Fibroblast of lung (primary cell): ENCODE results near the gene SH3BGRL3. TPM values are rescaled to one million over a fixed set of nuclear protein-coding genes. Genes with fewer than 3 reads are reported as not detected.

Source experiments
- DNase-seq, 2 donors: peaks; one replicate each; pipeline versions ENCODE4 v3.0.0 to v3.0.0-alpha.2; 2010; ENCODE audit warnings: low read depth in 2 of 2
- H2AFZ ChIP-seq: 2 replicates; pipeline ENCODE4 v1.5.1; 2012; ENCODE audit warnings: low read length, control low read depth, inconsistent platforms
- H3K27ac ChIP-seq: 2 replicates; pipeline ENCODE4 v1.5.1; 2011; ENCODE audit warnings: low read length, control low read depth; ENCODE audit not compliant: insufficient read depth
- H3K27me3 ChIP-seq: 2 replicates; pipeline ENCODE4 v1.5.1; 2011; ENCODE audit warnings: mild to moderate bottlenecking, low read length; ENCODE audit not compliant: control insufficient read depth, insufficient read depth
- H3K36me3 ChIP-seq: 2 replicates; pipeline ENCODE4 v1.5.1; 2011; ENCODE audit warnings: low read length; ENCODE audit not compliant: control insufficient read depth, insufficient read depth
- H3K4me1 ChIP-seq: 2 replicates; pipeline ENCODE4 v1.5.1; 2011; ENCODE audit warnings: low read length; ENCODE audit not compliant: control insufficient read depth, insufficient read depth; ENCODE audit errors: extremely low read depth
- H3K4me2 ChIP-seq: 2 replicates; pipeline ENCODE4 v1.5.1; 2011; ENCODE audit warnings: low read length, control low read depth; ENCODE audit not compliant: insufficient read depth; ENCODE audit errors: extremely low read depth
- H3K4me3 ChIP-seq, 4 experiments: fragments of 200-600 bp in 1 of 4; sonication (generic) in 1 of 4; replicated peaks in 1 of 4; 2 replicates each; pipeline ENCODE4 v1.5.1; 2011 to 2016; ENCODE audit warnings: low read length in 4 of 4, low read depth in 3 of 4, mild to moderate bottlenecking in 3 of 4, control low read depth in 2 of 4, inconsistent platforms in 1 of 4, mixed read lengths in 1 of 4; ENCODE audit not compliant: insufficient read depth in 1 of 4; ENCODE audit errors: control extremely low read depth in 1 of 4
- H3K79me2 ChIP-seq: 2 replicates; pipeline ENCODE4 v1.5.1; 2012; ENCODE audit warnings: mild to moderate bottlenecking, low read length, inconsistent platforms; ENCODE audit not compliant: control insufficient read depth, insufficient read depth
- H3K9ac ChIP-seq: 2 replicates; pipeline ENCODE4 v1.5.1; 2011; ENCODE audit warnings: mild to moderate bottlenecking, low read length, control low read depth; ENCODE audit not compliant: insufficient read depth
- H3K9me3 ChIP-seq: 2 replicates; pipeline ENCODE4 v1.5.1; 2012; ENCODE audit warnings: low read depth, low read length; ENCODE audit not compliant: control insufficient read depth, insufficient read depth
- H4K20me1 ChIP-seq: 2 replicates; pipeline ENCODE4 v1.5.1; 2011; ENCODE audit warnings: low read length; ENCODE audit not compliant: control insufficient read depth, insufficient read depth; ENCODE audit errors: extremely low read depth
- CTCF ChIP-seq, 2 donors: IDR thresholded peaks in 1 of 2; conservative IDR thresholded peaks in 1 of 2; 1 replicate in 1 of 2; 2 replicates in 1 of 2; pipeline ENCODE4 v1.5.1; 2011 to 2012; ENCODE audit warnings: low read length in 2 of 2, control low read depth in 1 of 2, inconsistent platforms in 1 of 2, low read depth in 1 of 2, mild to moderate bottlenecking in 1 of 2
- EZH2 ChIP-seq: IDR thresholded peaks from 2 replicates; pipeline ENCODE4 v1.5.1; 2012; ENCODE audit warnings: low read length, control low read depth, mild to moderate bottlenecking; ENCODE audit errors: missing control alignments
- polyA plus RNA-seq, 2 donors: library from polyadenylated mRNA; depleted of rRNA in 1 of 2; stranded (reverse) in 1 of 2; unstranded in 1 of 2; fragments of >200 nt; gene quantifications; 2 replicates each; pipeline ENCODE4 v1.2.1, GENCODE V29; 2011 to 2012; ENCODE audit warnings: missing spikeins in 1 of 2
- total RNA-seq: library from RNA; depleted of rRNA; stranded (reverse); fragments of >200 nt; gene quantifications from 2 replicates; pipeline ENCODE4 v1.2.1, GENCODE V29; 2014

Gene SH3BGRL3
- total and polyA plus RNA-seq, 2 donors (not counting 1 experiment from before 2014, with no cell fraction given) = 39.6 to 200 TPM

- H3K9me3 ChIP-seq = no peaks in the 10 kb centered on the region
- H3K4me2 ChIP-seq = no peak overlapping the region
- no peak overlapping the region for H3K27ac ChIP-seq
- peaks cover 6% of the 10 kb centered on the region for H3K36me3 ChIP-seq
- H3K27me3 ChIP-seq = no peaks in the 10 kb centered on the region
- H3K4me3 ChIP-seq = no peak overlapping the region
- no peaks in the 10 kb centered on the region for H3K79me2 ChIP-seq
- TF ChIP-seq CTCF (conservative IDR thresholded peaks at IDR 0.05 in 1 of 2, IDR thresholded peaks at IDR 0.05 in 1 of 2; ENCODE audit: low read depth in 1 of 2, low read length in 2 of 2) (no peak), EZH2 (no peak)
- no peak for DNase-seq
- no peaks in the 10 kb centered on the region for H4K20me1 ChIP-seq
- H2AFZ ChIP-seq = no peak overlapping the region
- no peaks in the 10 kb centered on the region for H3K4me1 ChIP-seq
- H3K9ac ChIP-seq = no peak overlapping the region
These were observed 14.5 kb upstream of the SH3BGRL3 start for GRCh38 chr1:26265405-26265804.

- no peaks in the 10 kb centered on the region for H3K4me1 ChIP-seq
- H3K79me2 ChIP-seq = no peaks in the 10 kb centered on the region
- TF ChIP-seq CTCF (conservative IDR thresholded peaks at IDR 0.05 in 1 of 2, IDR thresholded peaks at IDR 0.05 in 1 of 2; ENCODE audit: low read depth in 1 of 2, low read length in 2 of 2) (no peak), EZH2 (no peak)
- peaks cover 6% of the 10 kb centered on the region for H3K36me3 ChIP-seq
- no peak overlapping the region for H2AFZ ChIP-seq
- no peaks in the 10 kb centered on the region for H3K27me3 ChIP-seq
- H3K4me3 ChIP-seq = no peak overlapping the region
- H3K9me3 ChIP-seq = no peaks in the 10 kb centered on the region
- no peak overlapping the region for H3K4me2 ChIP-seq
- H3K27ac ChIP-seq = no peak overlapping the region
- H3K9ac ChIP-seq = no peak overlapping the region
- H4K20me1 ChIP-seq = no peaks in the 10 kb centered on the region
- no peak for DNase-seq
These were observed 11.3 kb upstream of the SH3BGRL3 start for GRCh38 chr1:26268290-26269197.

DNA sequence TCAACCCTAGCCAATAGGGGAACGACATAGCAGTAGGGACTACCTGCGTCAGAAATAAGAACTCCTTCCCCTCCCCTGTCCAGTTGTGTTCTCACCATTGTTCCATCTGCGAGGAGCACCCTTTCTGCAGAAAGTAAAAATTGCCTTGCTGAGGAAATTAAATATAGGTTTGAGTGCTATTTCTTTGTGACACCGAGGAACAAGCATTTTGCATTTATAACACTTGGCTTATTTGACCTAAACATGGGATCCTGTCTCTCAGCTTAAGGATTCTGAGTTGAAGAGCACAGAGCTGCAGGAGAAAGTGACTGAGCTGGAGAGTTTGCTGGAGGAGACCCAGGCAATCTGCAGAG, 10.7 kb upstream of the SH3BGRL3 start:
- DNase-seq = no peak
- no peaks in the 10 kb centered on the region for H3K27me3 ChIP-seq
- peaks cover 6% of the 10 kb centered on the region for H3K36me3 ChIP-seq
- no peak overlapping the region for H3K27ac ChIP-seq
- no peak overlapping the region for H3K9ac ChIP-seq
- no peaks in the 10 kb centered on the region for H3K79me2 ChIP-seq
- no peaks in the 10 kb centered on the region for H4K20me1 ChIP-seq
- H3K4me2 ChIP-seq = no peak overlapping the region
- no peaks in the 10 kb centered on the region for H3K9me3 ChIP-seq
- no peaks in the 10 kb centered on the region for H3K4me1 ChIP-seq
- no peak overlapping the region for H3K4me3 ChIP-seq
- TF ChIP-seq CTCF (conservative IDR thresholded peaks at IDR 0.05 in 1 of 2, IDR thresholded peaks at IDR 0.05 in 1 of 2; ENCODE audit: low read depth in 1 of 2, low read length in 2 of 2) = no peak
- no peak for TF ChIP-seq EZH2
- H2AFZ ChIP-seq = no peak overlapping the region
